B cell (primary cell): ENCODE data around the gene HGFAC. TPM values are rescaled to one million over a fixed set of nuclear protein-coding genes. Genes with fewer than 3 reads are reported as not detected.

Source experiments
- ATAC-seq: fragments of 200-7000 bp; cut with Tn5 transposase; one replicate; pipeline ENCODE4 v1.10.0; 2021; ENCODE audit warnings: low read depth, mild to moderate bottlenecking, moderate number of reproducible peaks, moderate library complexity
- CTCF ChIA-PET: fragments of 350-600 bp; sonication (Branson Sonifier 250); formaldehyde crosslinking; loops from one replicate; lab custom pipeline; 2021; ENCODE audit warnings: antibody characterized with exemption, inconsistent platforms; lab: Charles Lee
- POLR2A ChIA-PET: fragments of 350-600 bp; sonication (Branson Sonifier 250); formaldehyde crosslinking; loops from one replicate; lab custom pipeline; 2021; ENCODE audit warnings: antibody characterized with exemption; lab: Charles Lee
- DNase-seq: peaks from one replicate; pipeline ENCODE4 v3.0.0; 2013
- H2AFZ ChIP-seq: 2 replicates; pipeline ENCODE4 v1.6.1; 2012; ENCODE audit warnings: mild to moderate bottlenecking, low read depth, low read length; ENCODE audit not compliant: insufficient read depth, poor library complexity, severe bottlenecking
- H3K27ac ChIP-seq, 2 donors: 1 replicate in 1 of 2; 2 replicates in 1 of 2; pipeline ENCODE4 v1.5.1; 2012 to 2013; ENCODE audit warnings: low read length in 2 of 2, mild to moderate bottlenecking in 2 of 2, moderate library complexity in 1 of 2
- H3K27me3 ChIP-seq, 4 experiments: fragments of 200-600 bp in 1 of 4; sonication (generic) in 1 of 4; replicated peaks in 1 of 4; 1 replicate in 2 of 4; 2 replicates in 2 of 4; pipeline versions ENCODE4 v1.6.1 to v1.7.0; 2013 to 2016; ENCODE audit warnings: low read length in 3 of 4, mild to moderate bottlenecking in 2 of 4, mixed read lengths in 1 of 4, moderate library complexity in 1 of 4; ENCODE audit not compliant: insufficient read depth in 4 of 4, control insufficient read depth in 3 of 4; ENCODE audit errors: control extremely low read depth in 1 of 4
- H3K36me3 ChIP-seq, 2 experiments: replicated peaks in 1 of 2; 1 replicate in 1 of 2; 2 replicates in 1 of 2; pipeline versions ENCODE4 v1.6.1 to v1.7.1; 2013; ENCODE audit warnings: low read length in 1 of 2; ENCODE audit not compliant: insufficient read depth in 2 of 2, control insufficient read depth in 1 of 2; ENCODE audit errors: control extremely low read depth in 1 of 2, extremely low read depth in 1 of 2
- H3K4me1 ChIP-seq, 2 donors: fragments of 200-600 bp in 1 of 2; sonication (generic) in 1 of 2; 1 replicate in 1 of 2; 2 replicates in 1 of 2; pipeline versions ENCODE4 v1.5.1 to v1.6.1; 2013 to 2017; ENCODE audit warnings: low read length in 2 of 2; ENCODE audit not compliant: control insufficient read depth in 2 of 2, insufficient read depth in 2 of 2
- H3K4me2 ChIP-seq: replicated peaks from 2 replicates; pipeline ENCODE3; 2012; ENCODE audit warnings: mild to moderate bottlenecking, low read depth, low read length; ENCODE audit not compliant: poor library complexity, severe bottlenecking
- H3K4me3 ChIP-seq, 5 experiments: fragments of 200-600 bp in 1 of 5; sonication (generic) in 1 of 5; 1 replicate in 3 of 5; 2 replicates in 2 of 5; pipeline versions ENCODE4 v1.5.1 to v1.7.0; 2011 to 2016; ENCODE audit warnings: low read length in 4 of 5, mild to moderate bottlenecking in 4 of 5, low read depth in 2 of 5, control low read depth in 1 of 5, moderate library complexity in 1 of 5; ENCODE audit not compliant: insufficient read depth in 1 of 5; ENCODE audit errors: control extremely low read depth in 1 of 5, extremely low read depth in 1 of 5
- H3K79me2 ChIP-seq: fragments of 200-600 bp; sonication (generic); one replicate; pipeline ENCODE4 v1.6.0; 2016; ENCODE audit warnings: low read length; ENCODE audit not compliant: control insufficient read depth, insufficient read depth
- H3K9ac ChIP-seq: fragments of 200-600 bp; sonication (generic); 2 replicates; pipeline ENCODE4 v1.6.1; 2017; ENCODE audit warnings: mild to moderate bottlenecking, low read length, moderate library complexity
- H3K9me3 ChIP-seq, 3 donors: one replicate each; pipeline versions ENCODE4 v1.6.1 to v1.7.1; 2013; ENCODE audit warnings: low read length in 2 of 3; ENCODE audit not compliant: control insufficient read depth in 2 of 3, insufficient read depth in 1 of 3; ENCODE audit errors: control extremely low read depth in 1 of 3
- H4K20me1 ChIP-seq: 2 replicates; pipeline ENCODE4 v1.6.0; 2012; ENCODE audit warnings: mild to moderate bottlenecking, low read length; ENCODE audit not compliant: insufficient read depth, control insufficient read depth, poor library complexity, severe bottlenecking
- H3K27ac Mint-ChIP-seq: one replicate; pipeline ENCODE4 v1.8.0; 2021; ENCODE audit warnings: mixed read lengths
- H3K27me3 Mint-ChIP-seq: one replicate; pipeline ENCODE4 v1.8.0; 2021; ENCODE audit warnings: mixed read lengths
- H3K4me1 Mint-ChIP-seq: one replicate; pipeline ENCODE4 v1.8.0; 2021; ENCODE audit warnings: mixed read lengths
- H3K4me3 Mint-ChIP-seq: one replicate; pipeline ENCODE4 v1.8.0; 2021; ENCODE audit warnings: mixed read lengths
- H3K9me3 Mint-ChIP-seq: one replicate; pipeline ENCODE4 v1.8.0; 2022; ENCODE audit warnings: mixed read lengths; ENCODE audit not compliant: insufficient read depth
- CTCF ChIP-seq: fragments of 200-600 bp; IDR thresholded peaks from one replicate; pipeline ENCODE4 v1.8.0; 2022; ENCODE audit warnings: antibody characterized with exemption, mild to moderate bottlenecking
- EZH2 ChIP-seq: IDR thresholded peaks from 2 replicates; pipeline ENCODE4 v1.6.1; 2012; ENCODE audit warnings: borderline replicate concordance, low read depth, mild to moderate bottlenecking, moderate library complexity, low read length; ENCODE audit not compliant: insufficient read depth, poor library complexity, severe bottlenecking
- WGBS: methylation state at CpG from one replicate; pipeline ENCODE4 v1.1.5; 2013; ENCODE audit warnings: missing lambda C conversion rate; ENCODE audit not compliant: insufficient coverage; 5-methylcytosine and 5-hydroxymethylcytosine counted together
- intact Hi-C: fragments of 100-400 bp; cut with micrococcal nuclease; formaldehyde crosslinking; loops from one replicate; pipeline ENCODE4 v1.10.0; 2022
- polyA plus RNA-seq: library from polyadenylated mRNA; depleted of rRNA; stranded (reverse); fragments of >200 nt; gene quantifications from 2 replicates; pipeline ENCODE4 v1.2.3, GENCODE V29; 2012
- total RNA-seq, 2 donors: library from RNA; stranded (reverse); fragments of 120-200 nt in 1 of 2; gene quantifications; 1 replicate in 1 of 2; 2 replicates in 1 of 2; pipeline versions ENCODE4 v1.2.3 to v1.2.4, GENCODE V29; 2013 to 2022

HGFAC gene
- total and polyA plus RNA-seq, 2 donors (not counting 1 experiment from before 2014, with no cell fraction given) = not detected

DNA sequence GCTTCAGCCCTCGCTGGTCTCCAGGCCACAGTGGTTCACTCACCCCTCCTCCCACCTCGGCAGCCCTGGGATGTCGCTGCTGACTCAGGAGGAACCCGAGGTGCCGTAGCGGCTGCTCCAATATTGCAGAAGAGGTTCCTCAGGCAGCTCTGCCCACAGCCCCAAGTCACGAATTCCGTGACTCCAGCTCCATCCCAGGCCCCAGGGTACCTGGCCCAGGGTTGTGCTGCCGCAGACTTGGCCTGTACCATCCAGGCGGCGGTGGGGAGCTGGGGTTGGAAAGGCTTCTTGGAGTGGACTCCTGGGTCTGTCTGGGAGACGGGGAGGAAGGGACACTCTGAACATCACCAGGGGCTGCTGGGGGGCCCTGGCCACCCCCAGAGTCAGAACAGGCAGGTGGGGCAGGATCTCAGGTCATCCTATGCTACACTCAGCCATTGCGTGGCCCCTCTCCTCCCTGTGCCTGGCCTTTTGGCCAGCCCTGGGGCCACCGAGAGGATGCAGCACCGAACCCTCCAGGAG, 728 bp upstream of the HGFAC start:
- H3K27me3 ChIP-seq = peaks cover 0 to 5% (median 0%) of the 10 kb centered on the region in 4 experiments
- POLR2A ChIA-PET = interaction anchor here (0.5 kb wide), 1 partner anchor 546 kb away, joined by 8 read pairs; no protein-coding TSS in a partner anchor
- no peak overlapping the region for H3K4me2 ChIP-seq
- Mint-ChIP-seq H3K27ac (no peak overlapping the region), H3K4me3 (no peak overlapping the region), H3K4me1 (no peaks in the 10 kb centered on the region), H3K9me3 (no peaks in the 10 kb centered on the region), H3K27me3 (no peaks in the 10 kb centered on the region)
- H3K4me3 ChIP-seq = no peak overlapping the region
- CTCF ChIA-PET = interaction anchor here (1.1 to 6.4 kb wide), 2 partner anchors 51 to 95 kb away, joined by 3 to 56 read pairs; no protein-coding TSS in a partner anchor
- peaks cover 0 to 10% of the 10 kb centered on the region in 2 donors for H3K4me1 ChIP-seq
- H3K9ac ChIP-seq = no peak overlapping the region
- WGBS = 86% methylated on average over 15 of the region's 15 CpGs
- no peaks in the 10 kb centered on the region for H4K20me1 ChIP-seq
- no peak for ATAC-seq
- H3K36me3 ChIP-seq = no peaks in the 10 kb centered on the region
- no peak for TF ChIP-seq EZH2
- TF ChIP-seq CTCF = no peak
- intact Hi-C loops = loop anchor here (10.0 kb wide), 1 partner anchor 236 kb away; no protein-coding TSS in a partner anchor
- H3K9me3 ChIP-seq = no peaks in the 10 kb centered on the region
- no peaks in the 10 kb centered on the region for H3K79me2 ChIP-seq
- no peak overlapping the region for H3K27ac ChIP-seq
- H2AFZ ChIP-seq = no peak overlapping the region
- no peak for DNase-seq

- Histone ChIP-seq H3K79me2 (no peaks in the 10 kb centered on the region), H3K9ac (no peak overlapping the region), H3K4me2 (peak overlapping the region; percentile 44), H3K9me3 (no peaks in the 10 kb centered on the region), H3K36me3 (no peaks in the 10 kb centered on the region), H3K4me3 (no peak overlapping the region), H3K4me1 (peaks cover 0 to 10% of the 10 kb centered on the region in 2 donors), H3K27ac (no peak overlapping the region), H4K20me1 (no peaks in the 10 kb centered on the region), H3K27me3 (peaks cover 0 to 5% (median 0%) of the 10 kb centered on the region in 4 experiments), H2AFZ (peak overlapping the region; percentile 22)
- 86% methylated on average over 14 of the region's 14 CpGs for WGBS
- ChIA-PET CTCF (interaction anchor here (0.5 to 6.4 kb wide), 5 partner anchors 39 to 97 kb away, joined by 4 to 56 read pairs (median 6); no protein-coding TSS in a partner anchor), POLR2A (no interaction called here)
- no peak for DNase-seq
- no peak overlapping the region for H3K27ac Mint-ChIP-seq
- no peaks in the 10 kb centered on the region for H3K4me1 Mint-ChIP-seq
- TF ChIP-seq EZH2 (no peak), CTCF (no peak)
- H3K9me3 Mint-ChIP-seq = no peaks in the 10 kb centered on the region
- no peaks in the 10 kb centered on the region for H3K27me3 Mint-ChIP-seq
- intact Hi-C loops = loop anchor here (2.0 to 10.0 kb wide), 2 partner anchors 70 to 238 kb away; no protein-coding TSS in a partner anchor
- no peak for ATAC-seq
- H3K4me3 Mint-ChIP-seq = no peak overlapping the region
Observed at GRCh38 chr4:3442460-3442958, 741 bp downstream of the HGFAC start.
